Tibial nerve (tissue), 4 donors: ENCODE results near the gene GJD4.

Experiments used
- CTCF ChIP-seq, 5 experiments: fragments of 200-600 bp in 3 of 5; fragments of 450-650 bp in 2 of 5; sonication (generic) in 3 of 5; IDR thresholded peaks; one replicate each; pipeline ENCODE4 v1.5.1; 2016 to 2019; ENCODE audit warnings: antibody characterized with exemption in 5 of 5, mild to moderate bottlenecking in 3 of 5, moderate library complexity in 2 of 5
- EP300 ChIP-seq, 2 donors: sonication (generic); formaldehyde crosslinking; IDR thresholded peaks; one replicate each; pipeline ENCODE4 v1.6.1; 2017; ENCODE audit warnings: antibody characterized with exemption in 2 of 2, mild to moderate bottlenecking in 1 of 2
- POLR2A ChIP-seq, 2 donors: fragments of 450-650 bp; IDR thresholded peaks; one replicate each; pipeline ENCODE4 v1.6.1; 2017; ENCODE audit warnings: antibody characterized with exemption in 2 of 2, mild to moderate bottlenecking in 2 of 2, moderate library complexity in 2 of 2

GRCh38 chr10:35612385-35613106 lies 7.4 kb downstream of the GJD4 start:
- TF ChIP-seq CTCF (IDR thresholded peaks at IDR 0.05) (no peak), POLR2A (IDR thresholded peaks at IDR 0.05) (no peak), EP300 (IDR thresholded peaks at IDR 0.05) (no peak)
